K562 (cell line): ENCODE data around the gene MALAT1. TPM values are rescaled to one million over a fixed set of nuclear protein-coding genes. Genes with fewer than 3 reads are reported as not detected.

Experiments used
- ADNP ChIP-seq: fragments of 200-800 bp; sonication (Bioruptor generic); IDR thresholded peaks from 2 replicates; pipeline ENCODE4 v1.6.1; 2016; ENCODE audit warnings: missing genetic modification characterization, missing compliant biosample characterization
- BHLHE40 ChIP-seq: IDR thresholded peaks from 2 replicates; pipeline ENCODE4 v1.6.1; 2011; ENCODE audit warnings: low read length, improper control_type of control experiment
- CAMTA2 ChIP-seq: fragments of 250-450 bp; sonication (Bioruptor Pico); conservative IDR thresholded peaks from 2 replicates; pipeline ENCODE4 v1.5.1; 2022
- CBFA2T2 ChIP-seq: fragments of 450-650 bp; conservative IDR thresholded peaks from 2 replicates; pipeline ENCODE4 v1.6.1; 2017; ENCODE audit warnings: mild to moderate bottlenecking
- CREM ChIP-seq: IDR thresholded peaks from 2 replicates; pipeline ENCODE4 v1.6.1; 2014; ENCODE audit warnings: antibody characterized with exemption, low read depth
- DNMT1 ChIP-seq: fragments of 450-650 bp; IDR thresholded peaks from 2 replicates; pipeline ENCODE4 v1.6.1; 2016; ENCODE audit warnings: antibody characterized with exemption, mild to moderate bottlenecking
- DPF2 ChIP-seq: fragments of 450-650 bp; IDR thresholded peaks from 2 replicates; pipeline ENCODE4 v1.6.1; 2016
- FOSL1 ChIP-seq: fragments of 200-800 bp; sonication (Bioruptor generic); conservative IDR thresholded peaks from 2 replicates; pipeline ENCODE4 v1.6.1; 2016; ENCODE audit warnings: missing genetic modification characterization, missing compliant biosample characterization
- FOXA3 ChIP-seq, 2 experiments: fragments of 450-650 bp in 1 of 2; sonication (generic) in 1 of 2; formaldehyde crosslinking; IDR thresholded peaks in 1 of 2; conservative IDR thresholded peaks in 1 of 2; 2 replicates each; pipeline versions ENCODE4 v1.4.0 to v1.8.0; 2020 to 2022; ENCODE audit warnings: mild to moderate bottlenecking in 2 of 2, missing genetic modification reagents in 1 of 2
- GATA2 ChIP-seq: sonication (generic); formaldehyde crosslinking; IDR thresholded peaks from 2 replicates; pipeline ENCODE4 v1.4.0; 2020; ENCODE audit warnings: mild to moderate bottlenecking, missing genetic modification reagents
- HNRNPLL ChIP-seq: fragments of 200-400 bp; formaldehyde crosslinking; IDR thresholded peaks from 2 replicates; pipeline ENCODE4 v1.6.1; 2017; ENCODE audit warnings: low read length, low read depth, mild to moderate bottlenecking; ENCODE audit not compliant: poor library complexity, severe bottlenecking
- MBD2 ChIP-seq: sonication (generic); IDR thresholded peaks from 2 replicates; pipeline ENCODE4 v1.6.1; 2016; ENCODE audit warnings: low read depth, borderline replicate concordance
- MXD1 ChIP-seq: fragments of 250-450 bp; sonication (Bioruptor Pico); IDR thresholded peaks from 2 replicates; pipeline ENCODE4 v1.8.0; 2021; ENCODE audit warnings: borderline replicate concordance, mild to moderate bottlenecking, moderate library complexity; ENCODE audit not compliant: poor library complexity, severe bottlenecking
- NCOA4 ChIP-seq: fragments of 450-650 bp; IDR thresholded peaks from 2 replicates; pipeline ENCODE4 v1.6.1; 2018; ENCODE audit warnings: mild to moderate bottlenecking; ENCODE audit not compliant: partially characterized antibody
- NFXL1 ChIP-seq: fragments of 450-650 bp; formaldehyde crosslinking; IDR thresholded peaks from 2 replicates; pipeline ENCODE4 v1.4.0; 2021; ENCODE audit warnings: mild to moderate bottlenecking
- NUFIP1 ChIP-seq: fragments of 450-650 bp; IDR thresholded peaks from 2 replicates; pipeline ENCODE4 v1.6.1; 2018; ENCODE audit not compliant: partially characterized antibody
- OTX1 ChIP-seq: fragments of 450-650 bp; formaldehyde crosslinking; IDR thresholded peaks from 2 replicates; pipeline ENCODE4 v1.4.0; 2022; ENCODE audit warnings: mild to moderate bottlenecking
- PRMT5 ChIP-seq: sonication (generic); formaldehyde crosslinking; IDR thresholded peaks from 2 replicates; pipeline ENCODE4 v1.5.0; 2020; ENCODE audit warnings: missing genetic modification reagents
- RFX7 ChIP-seq: fragments of 250-450 bp; sonication (Bioruptor Pico); IDR thresholded peaks from 2 replicates; pipeline ENCODE4 v1.5.1; 2021; ENCODE audit warnings: mild to moderate bottlenecking
- SMAD1 ChIP-seq: fragments of 150-350 bp; IDR thresholded peaks from 2 replicates; pipeline ENCODE4 v1.6.1; 2014; ENCODE audit warnings: low read length, low read depth; ENCODE audit not compliant: partially characterized antibody
- SMAD3 ChIP-seq: fragments of 450-650 bp; formaldehyde crosslinking; conservative IDR thresholded peaks from 2 replicates; pipeline ENCODE4 v1.4.0; 2020; ENCODE audit warnings: mild to moderate bottlenecking
- TCFL5 ChIP-seq: fragments of 250-450 bp; sonication (Bioruptor Pico); conservative IDR thresholded peaks from 2 replicates; pipeline ENCODE4 v1.6.1; 2021; ENCODE audit warnings: mild to moderate bottlenecking, moderate library complexity, matching md5 sums
- TRIM28 ChIP-seq: fragments of 450-650 bp; IDR thresholded peaks from 2 replicates; pipeline ENCODE4 v1.6.1; 2017
- XRCC3 ChIP-seq: fragments of 450-650 bp; IDR thresholded peaks from 2 replicates; pipeline ENCODE4 v1.6.1; 2017; ENCODE audit warnings: mild to moderate bottlenecking, moderate library complexity
- ZBTB1 ChIP-seq: sonication (generic); formaldehyde crosslinking; IDR thresholded peaks from 2 replicates; pipeline ENCODE4 v1.8.1; 2023; ENCODE audit warnings: missing genetic modification reagents, low read depth, mild to moderate bottlenecking, borderline replicate concordance
- ZBTB17 ChIP-seq: fragments of 450-650 bp; formaldehyde crosslinking; IDR thresholded peaks from 2 replicates; pipeline ENCODE4 v1.4.0; 2020; ENCODE audit warnings: mild to moderate bottlenecking
- ZFP36 ChIP-seq: fragments of 150-350 bp; IDR thresholded peaks from 2 replicates; pipeline ENCODE4 v1.6.1; 2018; ENCODE audit warnings: low read length, low read depth; ENCODE audit not compliant: partially characterized antibody
- ZKSCAN8 ChIP-seq: fragments of 200-800 bp; sonication (Bioruptor generic); IDR thresholded peaks from 2 replicates; pipeline ENCODE4 v1.6.1; 2016; ENCODE audit warnings: missing genetic modification characterization, missing compliant biosample characterization
- ZNF121 ChIP-seq: sonication (generic); formaldehyde crosslinking; conservative IDR thresholded peaks from 2 replicates; pipeline ENCODE4 v1.8.0; 2022; ENCODE audit warnings: missing genetic modification reagents
- ZNF23 ChIP-seq: fragments of 250-450 bp; sonication (Bioruptor Pico); IDR thresholded peaks from 2 replicates; pipeline ENCODE4 v1.4.0; 2020; ENCODE audit warnings: mild to moderate bottlenecking
- ZNF354B ChIP-seq: fragments of 250-450 bp; sonication (Bioruptor Pico); IDR thresholded peaks from 2 replicates; pipeline ENCODE4 v1.4.0; 2020
- ZNF707 ChIP-seq: fragments of 250-450 bp; sonication (Bioruptor Pico); conservative IDR thresholded peaks from 2 replicates; pipeline ENCODE4 v1.8.0; 2022; ENCODE audit warnings: inconsistent platforms, mild to moderate bottlenecking, moderate library complexity
- ZNF766 ChIP-seq: fragments of 200-800 bp; sonication (Bioruptor generic); conservative IDR thresholded peaks from 2 replicates; pipeline ENCODE4 v1.6.1; 2016; ENCODE audit warnings: missing genetic modification characterization, missing compliant biosample characterization
- polyA plus RNA-seq, 8 experiments: library from polyadenylated mRNA; depleted of rRNA in 4 of 8; stranded (reverse) in 5 of 8; unstranded in 3 of 8; fragments of >200 nt; fragmentation: Nextera tagmentation in 2 of 8; fragmentation: Illumina TruSeq in 1 of 8; extraction: Ambion mirVana in 2 of 8; extraction: Trizol in 1 of 8; gene quantifications; 2 replicates each; pipeline versions ENCODE4 v1.2.1 to v1.2.3, GENCODE V29; 2011 to 2014; ENCODE audit warnings: inconsistent platforms in 1 of 8, missing spikeins in 1 of 8
- total RNA-seq, 7 experiments: library from RNA; depleted of rRNA in 6 of 7; stranded (reverse); fragments of >200 nt in 6 of 7; fragmentation: Illumina TruSeq in 2 of 7; extraction: Trizol in 2 of 7; gene quantifications; 2 replicates each; pipeline versions ENCODE4 v1.2.1 to v1.2.3, GENCODE V29; 2011 to 2021; ENCODE audit warnings: low replicate concordance in 1 of 7

MALAT1 gene
- total and polyA plus RNA-seq, 9 of the 15 experiments (the other 6 are each of a cell fraction or from before 2014, with no cell fraction given), result 363 to 8,715 (median 2,351) TPM

- TF ChIP-seq SMAD3 (CRISPR knock-in tag), result no peak
- TF ChIP-seq ZNF766 (CRISPR knock-in tag), result no peak
- no peak for TF ChIP-seq TRIM28
- no peak for TF ChIP-seq HNRNPLL
- no peak for TF ChIP-seq DNMT1
- TF ChIP-seq NFXL1, result no peak
- peak; percentile 15 for TF ChIP-seq SMAD1
- no peak for TF ChIP-seq ADNP
- no peak for TF ChIP-seq OTX1 (CRISPR knock-in tag)
- TF ChIP-seq ZNF121 (CRISPR knock-in tag), result no peak
- TF ChIP-seq GATA2, result no peak
- TF ChIP-seq NCOA4, result no peak
- TF ChIP-seq FOXA3 (CRISPR knock-in tag; conservative IDR thresholded peaks at IDR 0.05 in 1 of 2, IDR thresholded peaks at IDR 0.05 in 1 of 2), result 0 out of 4 replicates have a peak, but pooled peaks of 1 of the 2 experiments have one; percentile 19
- peak; percentile 83 for TF ChIP-seq CREM
- no peak for TF ChIP-seq MXD1 (CRISPR knock-in tag)
- no peak for TF ChIP-seq FOSL1 (tag)
- TF ChIP-seq CBFA2T2, result no peak
- no peak for TF ChIP-seq ZFP36
- TF ChIP-seq BHLHE40, result peak; percentile 59
- TF ChIP-seq DPF2, result 0 out of 2 replicates have a peak, but pooled peaks have one; percentile 55
- TF ChIP-seq ZBTB17 (CRISPR knock-in tag), result peak; percentile 73; the same call in 1 of the 2 replicates
- no peak for TF ChIP-seq NUFIP1
- TF ChIP-seq ZBTB1, result no peak
- no peak for TF ChIP-seq ZKSCAN8
- no peak for TF ChIP-seq ZNF354B (CRISPR knock-in tag)
- TF ChIP-seq ZNF707 (CRISPR knock-in tag), result no peak
- no peak for TF ChIP-seq ZNF23 (CRISPR knock-in tag)
- no peak for TF ChIP-seq CAMTA2
- TF ChIP-seq PRMT5 (CRISPR knock-in tag), result no peak
- no peak for TF ChIP-seq RFX7 (CRISPR knock-in tag)
- TF ChIP-seq MBD2, result 0 out of 2 replicates have a peak, but pooled peaks have one; percentile 47
- no peak for TF ChIP-seq XRCC3
- no peak for TF ChIP-seq TCFL5 (CRISPR knock-in tag)
Measured at GRCh38 chr11:65454696-65455456, 44.0 kb upstream of the MALAT1 start (continued).
